HG02840 (cell line): ENCODE data around the gene TSKU.

Experiments
- ATAC-seq: cut with Tn5 transposase; IDR thresholded peaks from one replicate; pipeline ENCODE4 v1.9.1; 2021; ENCODE audit warnings: mild to moderate bottlenecking, moderate library complexity, moderate number of reproducible peaks; ENCODE audit not compliant: unreplicated experiment, low FRiP score

Gene TSKU

GRCh38 chr11:76769645-76770586 is 13.2 kb upstream of the TSKU start:
- ATAC-seq: no peak

DNA sequence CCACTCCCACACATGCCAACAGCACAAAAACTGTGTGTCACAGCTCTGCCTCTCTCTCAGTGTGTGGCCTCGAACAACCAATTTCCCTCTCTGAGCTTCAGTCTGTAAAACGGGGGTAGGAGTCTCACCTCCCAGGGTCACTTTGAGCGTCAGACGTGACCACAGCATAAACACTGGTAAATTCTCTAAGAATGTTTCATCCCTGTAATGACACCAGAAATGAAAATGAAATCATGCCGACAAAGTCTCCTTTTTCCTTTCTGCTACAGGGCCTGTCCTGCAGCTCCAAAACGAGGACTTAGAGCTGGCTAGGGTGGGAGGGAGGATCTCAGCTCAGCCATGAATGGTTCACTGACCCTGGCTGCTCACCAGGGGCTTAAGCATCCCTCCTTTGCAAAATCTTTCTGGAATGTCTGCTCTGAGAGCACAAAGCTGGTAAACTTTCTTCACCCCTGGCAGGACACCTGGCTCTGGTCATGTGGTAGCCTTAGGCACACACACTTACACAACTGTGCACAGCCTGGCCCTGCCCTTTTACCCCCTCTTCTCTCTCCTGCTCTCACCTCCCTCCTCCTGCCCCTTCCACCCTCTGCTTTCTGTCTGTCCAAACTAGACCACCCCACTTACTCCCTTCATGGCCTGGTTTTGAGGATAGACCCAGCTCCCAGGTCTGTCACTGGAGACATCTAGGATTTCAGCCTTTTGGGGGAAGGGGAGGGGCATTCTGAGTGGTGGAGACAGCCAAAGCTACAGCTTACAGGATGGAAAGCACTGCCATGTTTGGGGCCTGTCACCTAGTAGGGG is 12.3 kb upstream of the TSKU start:
- ATAC-seq: no peak

- no peak for ATAC-seq
These were observed 11.6 kb upstream of the TSKU start for GRCh38 chr11:76771446-76772099.

DNA sequence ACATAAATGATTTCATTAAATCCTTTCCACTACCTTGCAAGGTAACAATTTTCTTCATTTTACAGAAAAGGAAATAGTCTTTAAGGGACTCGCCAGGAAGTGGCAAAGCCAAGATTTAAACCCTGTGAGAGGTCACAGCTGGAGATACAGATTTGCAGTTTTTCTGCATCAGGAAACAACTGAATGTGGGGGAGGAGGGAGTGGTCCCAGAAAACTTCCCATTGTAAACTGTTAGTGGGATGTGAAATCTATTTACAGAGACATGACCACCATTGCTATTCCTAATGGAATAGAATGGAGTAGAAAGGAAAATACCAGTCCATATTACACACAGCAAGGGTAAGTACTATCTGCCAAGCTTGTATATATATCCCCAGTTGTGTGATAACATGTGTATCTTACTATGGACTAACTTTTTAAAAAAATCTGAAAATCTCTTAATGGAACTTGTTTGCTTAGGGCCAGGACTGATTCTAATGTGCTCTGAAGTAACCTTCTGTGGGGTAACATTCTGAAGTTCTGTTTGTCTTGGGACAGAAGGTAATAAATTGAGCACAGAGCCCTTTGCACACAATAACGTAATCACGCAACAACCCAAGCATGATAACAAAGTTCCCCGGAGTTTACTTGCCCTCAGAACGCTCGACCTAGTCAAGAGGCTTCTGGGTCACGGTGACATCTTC is 10.9 kb upstream of the TSKU start:
- no peak for ATAC-seq

DNA sequence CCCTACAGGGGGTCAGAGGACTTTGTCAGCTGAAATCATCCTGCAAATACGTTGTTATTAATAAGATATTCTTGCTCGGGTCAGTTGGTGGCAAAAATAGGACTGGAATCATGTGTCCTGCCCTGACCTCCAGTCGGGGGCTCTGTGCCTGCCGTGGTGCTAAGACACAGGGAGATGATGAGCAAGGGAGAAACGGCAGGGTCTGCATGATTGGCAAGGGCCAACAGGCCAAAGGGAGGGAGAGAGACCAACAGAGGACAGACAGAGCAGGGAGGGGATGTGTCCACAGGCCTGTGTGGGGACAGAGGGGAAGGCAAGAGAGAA is 10.4 kb upstream of the TSKU start:
- no peak for ATAC-seq

GRCh38 chr11:76773921-76774361 is 9.2 kb upstream of the TSKU start:
- no peak for ATAC-seq

- ATAC-seq: no peak
These were observed 6.7 kb upstream of the TSKU start for GRCh38 chr11:76776472-76776871.

DNA sequence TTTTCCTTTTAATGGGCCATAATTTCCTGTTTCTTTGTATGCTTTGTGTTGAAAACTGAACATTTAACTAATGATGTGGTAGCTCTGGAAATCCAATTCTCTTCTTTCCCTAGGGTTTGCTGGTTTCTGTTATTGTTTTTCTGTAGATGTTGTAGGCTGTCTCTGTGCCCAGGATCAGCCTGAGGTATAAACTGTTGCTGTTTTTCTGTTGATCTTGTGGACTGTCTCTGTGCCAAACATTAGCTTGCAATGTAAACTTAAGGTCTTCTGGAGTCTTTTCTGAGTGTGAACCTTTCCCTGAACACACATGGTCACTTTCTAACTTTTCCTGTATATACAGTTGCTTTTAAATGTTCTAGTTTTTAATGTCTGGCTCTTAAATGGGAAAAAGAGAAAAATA is 5.9 kb upstream of the TSKU start:
- ATAC-seq: no peak

- no peak for ATAC-seq
These were observed 5.3 kb upstream of the TSKU start for GRCh38 chr11:76777876-76778275.

GRCh38 chr11:76778874-76779273 is 4.3 kb upstream of the TSKU start:
- ATAC-seq: no peak

DNA sequence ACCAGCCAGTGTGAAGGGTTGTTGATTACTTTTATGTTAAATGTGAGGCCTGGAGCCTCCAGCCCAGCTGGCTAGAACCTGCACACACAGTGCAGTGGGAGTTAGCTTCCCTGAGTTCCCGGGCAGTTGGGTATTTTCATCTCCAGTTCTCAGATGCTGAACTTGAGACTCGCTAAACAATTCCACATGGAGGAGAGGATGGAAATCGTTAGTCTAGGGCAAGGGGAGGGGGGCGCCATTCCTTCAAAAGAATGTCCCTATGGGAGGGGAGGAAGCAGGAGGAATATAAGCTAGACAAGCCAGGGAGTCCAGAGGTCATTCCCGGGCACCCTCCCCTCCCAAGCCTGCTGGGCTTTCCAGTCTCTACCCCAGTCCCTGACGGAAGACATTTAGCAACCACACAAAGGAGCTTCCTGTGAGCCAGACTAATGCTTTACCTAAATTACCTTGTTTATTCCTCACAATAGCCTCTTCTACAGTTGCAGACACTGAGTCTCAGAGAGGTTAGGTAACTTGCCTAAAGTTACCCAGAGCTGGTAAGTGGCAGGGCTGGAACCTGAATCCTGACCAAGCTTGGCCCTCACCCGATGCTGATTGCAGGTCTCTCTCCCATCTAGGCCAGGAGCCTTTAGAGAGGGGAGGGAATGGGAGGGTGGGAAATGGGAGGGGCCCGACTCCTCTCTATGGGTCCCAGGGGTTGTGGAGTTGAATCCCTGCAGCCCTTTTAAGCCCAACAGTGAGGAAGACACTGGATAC is 1.9 kb upstream of the TSKU start:
- ATAC-seq: no peak

DNA sequence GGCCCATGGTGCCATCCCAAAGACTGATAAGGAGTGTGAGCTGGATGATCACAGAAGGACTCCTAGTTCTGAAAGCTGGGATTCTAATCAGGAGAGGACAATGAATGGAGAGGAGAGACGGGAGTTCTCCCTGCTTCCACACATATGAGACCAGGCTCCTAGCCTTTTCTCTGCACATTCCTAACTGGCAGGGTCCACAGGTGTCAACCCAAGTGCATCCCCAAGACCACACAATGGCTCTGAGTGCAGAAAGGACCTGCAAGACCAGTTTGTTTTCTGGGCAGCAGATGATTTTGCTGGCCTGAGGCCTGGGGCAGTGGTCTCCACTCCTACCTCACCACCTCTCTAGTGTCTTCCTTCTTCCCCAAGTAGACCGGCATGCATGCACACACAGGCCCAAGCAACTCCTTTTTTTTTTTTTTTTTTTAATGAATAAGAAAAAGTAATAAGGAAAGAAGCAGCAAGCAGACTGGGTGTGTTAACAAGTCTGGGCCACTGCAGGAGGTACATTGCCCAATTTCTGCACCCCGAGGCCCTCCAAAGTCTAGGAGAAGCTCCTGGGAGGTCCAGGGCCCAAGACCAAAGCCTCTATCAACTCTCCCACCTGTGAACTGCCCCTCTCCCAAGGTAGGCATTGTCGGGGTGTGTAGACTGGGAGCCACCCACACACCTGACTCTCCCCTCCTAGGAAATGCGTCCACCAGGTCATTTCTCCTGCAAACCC is 1.2 kb upstream of the TSKU start:
- no peak for ATAC-seq

DNA sequence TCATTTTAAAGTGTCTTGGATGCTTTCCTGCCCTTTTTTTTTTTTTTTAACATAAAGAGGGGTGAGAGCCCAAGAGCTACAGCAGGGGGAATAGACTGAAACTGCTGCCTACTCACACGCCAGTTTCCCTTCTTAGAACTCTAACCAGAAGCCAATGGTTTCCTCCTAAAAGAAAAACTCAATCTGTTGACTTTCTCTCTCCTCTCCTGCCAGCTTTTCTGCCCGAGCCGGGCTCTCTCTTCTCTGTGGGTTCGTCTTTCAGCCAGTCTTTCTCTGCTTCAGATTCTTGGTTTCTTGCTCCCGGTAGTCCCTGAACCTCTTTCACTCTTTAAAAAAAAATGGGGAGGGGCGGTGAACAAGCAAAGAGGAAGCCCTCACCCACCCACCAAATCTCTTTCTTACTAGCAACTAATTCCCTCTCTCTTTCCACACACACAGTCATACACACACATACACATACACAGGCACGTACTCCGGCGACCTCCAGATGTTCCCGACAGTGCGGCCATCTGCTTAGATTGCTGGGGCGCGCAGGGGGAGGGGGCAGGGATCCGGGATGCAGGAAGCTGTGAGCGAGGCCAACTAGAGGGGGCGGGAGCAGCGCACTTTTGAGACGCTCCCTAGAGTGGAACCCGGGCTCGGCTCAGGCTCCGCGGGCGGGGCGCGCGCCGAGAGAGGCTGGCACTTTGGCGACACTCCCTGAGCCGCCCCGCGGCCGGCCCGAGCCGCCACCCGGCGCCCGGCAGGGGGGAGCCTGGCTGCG is 444 bp upstream of the TSKU start:
- no peak for ATAC-seq

DNA sequence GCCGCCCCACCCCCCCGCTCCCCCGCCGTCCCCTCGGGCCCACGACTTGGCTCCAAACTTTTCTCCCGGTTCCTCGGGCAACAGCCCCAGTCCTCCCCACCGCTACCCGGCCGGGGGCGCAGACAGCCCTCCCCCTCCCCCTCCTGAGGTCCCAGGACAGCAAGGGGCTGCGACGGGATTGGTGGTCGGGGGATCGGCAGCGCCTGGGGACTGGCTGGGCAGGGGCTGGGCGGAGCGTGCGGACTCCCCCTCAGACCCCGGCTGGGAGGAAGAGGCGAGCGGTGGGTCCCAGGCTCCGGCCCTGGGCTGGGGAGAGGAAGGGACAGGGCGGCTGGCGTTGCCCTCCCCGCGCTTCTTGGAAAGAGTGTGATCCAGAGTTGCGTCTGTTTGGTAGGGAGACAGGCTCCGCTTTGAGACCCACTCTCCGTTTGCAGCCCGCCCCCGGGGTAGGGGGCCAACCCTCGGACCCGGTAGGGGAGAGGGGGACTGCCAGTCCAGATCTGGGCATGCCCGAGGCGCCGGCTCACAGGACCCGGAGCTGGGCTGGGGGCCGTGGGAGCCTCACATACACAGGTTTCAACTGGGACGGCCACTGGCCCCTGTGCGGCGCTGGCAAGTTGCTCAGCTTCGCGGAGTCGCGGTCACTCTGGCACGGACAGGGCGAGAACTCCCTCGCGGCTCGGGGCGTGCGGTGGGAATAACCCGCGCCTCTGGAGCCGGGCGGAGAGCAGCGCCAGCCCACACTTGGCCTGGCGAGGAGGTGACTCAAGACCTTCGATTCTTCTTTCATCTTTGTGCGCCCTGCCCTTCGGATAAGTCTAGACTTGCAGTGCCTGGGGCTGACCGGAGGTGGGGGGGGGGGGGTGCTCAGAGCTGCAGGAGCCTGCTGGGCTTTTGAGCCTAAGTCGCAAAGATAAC is 999 bp downstream of the TSKU start:
- no peak for ATAC-seq

- no peak for ATAC-seq
These were observed 2.4 kb downstream of the TSKU start for GRCh38 chr11:76785513-76785912.

- no peak for ATAC-seq
These were observed 2.9 kb downstream of the TSKU start for GRCh38 chr11:76786016-76786415.

GRCh38 chr11:76786441-76787014 is 3.4 kb downstream of the TSKU start:
- no peak for ATAC-seq
